Right lobe of liver (tissue), 6 donors: Measurements from ENCODE around the gene DPP6. TPM values are rescaled to one million over a fixed set of nuclear protein-coding genes. Genes with fewer than 3 reads are reported as not detected.

Experiments
- ATAC-seq, 4 donors: fragments of 200-7000 bp; cut with Tn5 transposase; one replicate each; pipeline ENCODE4 v1.9.1; 2020; ENCODE audit warnings: mild to moderate bottlenecking in 4 of 4, moderate library complexity in 4 of 4
- DNase-seq, 3 donors: peaks; one replicate each; pipeline ENCODE4 v3.0.0-alpha.2; 2020
- H3K27ac ChIP-seq, 3 donors: fragments of 200-600 bp; one replicate each; pipeline ENCODE4 v1.8.0; 2022
- H3K27me3 ChIP-seq, 2 donors: fragments of 200-600 bp; one replicate each; pipeline ENCODE4 v1.8.0; 2022
- H3K36me3 ChIP-seq, 4 donors: fragments of 200-600 bp; sonication (generic) in 1 of 4; one replicate each; pipeline versions ENCODE4 v1.5.1 to v1.8.0; 2017 to 2022; ENCODE audit warnings: control low read depth in 1 of 4
- H3K4me1 ChIP-seq, 4 donors: fragments of 200-600 bp; sonication (generic) in 1 of 4; one replicate each; pipeline versions ENCODE4 v1.5.1 to v1.8.0; 2017 to 2022; ENCODE audit warnings: control low read depth in 1 of 4
- H3K4me3 ChIP-seq, 3 donors: fragments of 200-600 bp; one replicate each; pipeline ENCODE4 v1.8.0; 2022
- H3K9me3 ChIP-seq, 4 donors: fragments of 200-600 bp; sonication (generic) in 1 of 4; one replicate each; pipeline versions ENCODE4 v1.5.1 to v1.8.0; 2017 to 2022; ENCODE audit warnings: control low read depth in 1 of 4
- CTCF ChIP-seq, 4 donors: fragments of 200-600 bp in 3 of 4; fragments of 450-650 bp in 1 of 4; IDR thresholded peaks; one replicate each; pipeline versions ENCODE4 v1.5.1 to v1.8.0; 2016 to 2022; ENCODE audit warnings: antibody characterized with exemption in 4 of 4, mild to moderate bottlenecking in 2 of 4
- POLR2A ChIP-seq: fragments of 450-650 bp; IDR thresholded peaks from one replicate; pipeline ENCODE4 v1.6.1; 2017; ENCODE audit warnings: antibody characterized with exemption, mild to moderate bottlenecking
- WGBS: methylation state at CpG from one replicate; pipeline ENCODE4 v1.1.6; 2018; ENCODE audit warnings: low coverage, low lambda C conversion rate; ENCODE audit not compliant: insufficient coverage; ENCODE audit errors: missing lambda C conversion rate; 5-methylcytosine and 5-hydroxymethylcytosine counted together
- intact Hi-C, 2 donors: fragments of 100-400 bp; cut with DNase I; formaldehyde crosslinking; loops; one replicate each; pipeline versions ENCODE4 v1.11.2 to v1.14.1; 2022
- total RNA-seq, 6 experiments: library from RNA; depleted of rRNA in 2 of 6; stranded (reverse); fragments of >200 nt in 2 of 6; fragmentation: NEBNext Ultra II Directional in 3 of 6; extraction: Animal tissue kit (Norgen Biotek cat#: 25700) in 3 of 6; gene quantifications; one replicate each; pipeline versions ENCODE4 v1.1.0 to v1.2.4, GENCODE V29; 2016 to 2023
- donor health status: DM: no; HTN: yes; CAD: no.
- donor health status: DM: no; HTN: no; CAD: no.
- donor health status: DM: no; HTN: no; CAD: no.
- donor health status: DM: no; HTN: yes; CAD: no.
- donor health status: DM: no; HTN: yes; CAD: no.

Gene DPP6
- total RNA-seq, 6 experiments from 2014 or later: not detected

- Histone ChIP-seq H3K9me3 (no peaks in the 10 kb centered on the region), H3K4me3 (no peak overlapping the region), H3K4me1 (no peaks in the 10 kb centered on the region), H3K27ac (no peak overlapping the region), H3K27me3 (no peaks in the 10 kb centered on the region), H3K36me3 (no peaks in the 10 kb centered on the region)
- no peak for ATAC-seq
- TF ChIP-seq CTCF (IDR thresholded peaks at IDR 0.05): no peak
- no peak for DNase-seq
- intact Hi-C loops: no loop called here
- WGBS: 41% methylated on average over 3 of the region's 3 CpGs
These were observed 519.6 kb downstream of the DPP6 start for GRCh38 chr7:154571772-154572171.

- no peak for ATAC-seq
- Histone ChIP-seq H3K4me1 (no peaks in the 10 kb centered on the region), H3K27ac (no peak overlapping the region), H3K27me3 (no peaks in the 10 kb centered on the region), H3K4me3 (no peak overlapping the region), H3K36me3 (no peaks in the 10 kb centered on the region), H3K9me3 (no peaks in the 10 kb centered on the region)
- WGBS: 93% methylated on average over 2 of the region's 2 CpGs
- DNase-seq: no peak
- intact Hi-C loops: no loop called here
- TF ChIP-seq CTCF (IDR thresholded peaks at IDR 0.05) (no peak), POLR2A (no peak)
These were observed 522.0 kb downstream of the DPP6 start for GRCh38 chr7:154574235-154574634.

- Histone ChIP-seq H3K27ac (no peak overlapping the region), H3K27me3 (no peaks in the 10 kb centered on the region), H3K9me3 (no peaks in the 10 kb centered on the region), H3K36me3 (no peaks in the 10 kb centered on the region), H3K4me3 (no peak overlapping the region), H3K4me1 (no peaks in the 10 kb centered on the region)
- intact Hi-C loops: no loop called here
- ATAC-seq (no peak), DNase-seq (no peak)
- TF ChIP-seq CTCF (IDR thresholded peaks at IDR 0.05) (no peak), POLR2A (no peak)
- WGBS: 82% methylated on average over 2 of the region's 3 CpGs
These were observed 523.3 kb downstream of the DPP6 start for GRCh38 chr7:154575497-154575896.

- Histone ChIP-seq H3K9me3 (no peaks in the 10 kb centered on the region), H3K27ac (no peak overlapping the region), H3K27me3 (no peaks in the 10 kb centered on the region), H3K36me3 (no peaks in the 10 kb centered on the region), H3K4me1 (no peaks in the 10 kb centered on the region), H3K4me3 (no peak overlapping the region)
- ATAC-seq (no peak), DNase-seq (no peak)
- TF ChIP-seq POLR2A (no peak), CTCF (IDR thresholded peaks at IDR 0.05) (no peak)
- intact Hi-C loops: no loop called here
- 95% methylated on average over 7 of the region's 7 CpGs for WGBS
These were observed 524.4 kb downstream of the DPP6 start for GRCh38 chr7:154576604-154577003.
